GM10266 (cell line): Measurements from ENCODE around the gene GLT1D1.
A peak's percentile ranks its signal among the peaks of the same experiment; 100 is the strongest.

Experiments used
- DNase-seq: peaks from one replicate; pipeline ENCODE4 v3.0.0; 2012; ENCODE audit errors: extremely low spot score
- TF ChIP-seq, protein P1 (sequence below): IDR thresholded peaks from 2 replicates; pipeline ENCODE4 v1.5.1; 2012; ENCODE audit warnings: mild to moderate bottlenecking, low read depth; ENCODE audit not compliant: control insufficient read depth, insufficient read depth; ENCODE audit errors: missing control alignments

GLT1D1 gene

DNA sequence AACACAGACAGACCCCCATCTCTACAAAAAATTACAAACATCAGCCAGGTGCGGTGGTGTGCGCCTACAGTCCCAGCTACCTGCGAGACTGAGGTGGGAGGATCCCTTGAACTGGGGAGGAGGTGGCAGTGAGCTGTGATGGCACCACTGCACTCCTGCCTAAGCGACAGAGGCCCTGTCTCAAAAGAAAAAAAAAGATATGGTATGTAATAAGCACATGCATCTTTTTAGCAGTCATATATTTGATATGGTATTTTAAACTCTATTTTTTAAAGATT, 36.7 kb upstream of the GLT1D1 start:
- TF ChIP-seq, protein P1, sequence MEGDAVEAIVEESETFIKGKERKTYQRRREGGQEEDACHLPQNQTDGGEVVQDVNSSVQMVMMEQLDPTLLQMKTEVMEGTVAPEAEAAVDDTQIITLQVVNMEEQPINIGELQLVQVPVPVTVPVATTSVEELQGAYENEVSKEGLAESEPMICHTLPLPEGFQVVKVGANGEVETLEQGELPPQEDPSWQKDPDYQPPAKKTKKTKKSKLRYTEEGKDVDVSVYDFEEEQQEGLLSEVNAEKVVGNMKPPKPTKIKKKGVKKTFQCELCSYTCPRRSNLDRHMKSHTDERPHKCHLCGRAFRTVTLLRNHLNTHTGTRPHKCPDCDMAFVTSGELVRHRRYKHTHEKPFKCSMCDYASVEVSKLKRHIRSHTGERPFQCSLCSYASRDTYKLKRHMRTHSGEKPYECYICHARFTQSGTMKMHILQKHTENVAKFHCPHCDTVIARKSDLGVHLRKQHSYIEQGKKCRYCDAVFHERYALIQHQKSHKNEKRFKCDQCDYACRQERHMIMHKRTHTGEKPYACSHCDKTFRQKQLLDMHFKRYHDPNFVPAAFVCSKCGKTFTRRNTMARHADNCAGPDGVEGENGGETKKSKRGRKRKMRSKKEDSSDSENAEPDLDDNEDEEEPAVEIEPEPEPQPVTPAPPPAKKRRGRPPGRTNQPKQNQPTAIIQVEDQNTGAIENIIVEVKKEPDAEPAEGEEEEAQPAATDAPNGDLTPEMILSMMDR: no peak
- no peak for DNase-seq

- TF ChIP-seq, protein P1: no peak
- peak; percentile 61 for DNase-seq
These were observed 35.9 kb upstream of the GLT1D1 start for GRCh38 chr12:128817111-128818015.

GRCh38 chr12:128818065-128819022, 34.9 kb upstream of the GLT1D1 start:
- DNase-seq: no peak
- TF ChIP-seq, protein P1: no peak

- TF ChIP-seq, protein P1: no peak
- DNase-seq: no peak
These were observed 33.8 kb upstream of the GLT1D1 start for GRCh38 chr12:128819293-128820144.

DNA sequence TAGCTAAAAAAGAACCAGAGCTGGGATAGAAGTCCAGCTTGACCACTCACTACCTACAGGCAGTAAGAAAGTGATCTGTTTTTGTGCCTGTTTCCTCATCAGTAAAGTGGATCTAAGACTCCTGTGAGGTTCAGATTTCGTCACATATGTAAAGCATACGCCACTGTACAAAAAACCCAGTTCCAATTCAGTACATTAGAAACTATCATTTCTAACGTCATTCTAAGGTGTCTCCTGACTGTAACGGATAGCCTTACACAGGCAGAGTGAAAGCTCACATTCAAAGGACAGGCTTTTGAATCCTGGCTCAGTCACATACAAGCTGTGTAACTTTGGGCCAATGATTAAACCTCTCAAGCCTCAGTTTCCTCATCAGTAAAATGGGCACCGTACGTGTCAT, 33.0 kb upstream of the GLT1D1 start:
- TF ChIP-seq, protein P1: no peak
- DNase-seq: no peak

DNA sequence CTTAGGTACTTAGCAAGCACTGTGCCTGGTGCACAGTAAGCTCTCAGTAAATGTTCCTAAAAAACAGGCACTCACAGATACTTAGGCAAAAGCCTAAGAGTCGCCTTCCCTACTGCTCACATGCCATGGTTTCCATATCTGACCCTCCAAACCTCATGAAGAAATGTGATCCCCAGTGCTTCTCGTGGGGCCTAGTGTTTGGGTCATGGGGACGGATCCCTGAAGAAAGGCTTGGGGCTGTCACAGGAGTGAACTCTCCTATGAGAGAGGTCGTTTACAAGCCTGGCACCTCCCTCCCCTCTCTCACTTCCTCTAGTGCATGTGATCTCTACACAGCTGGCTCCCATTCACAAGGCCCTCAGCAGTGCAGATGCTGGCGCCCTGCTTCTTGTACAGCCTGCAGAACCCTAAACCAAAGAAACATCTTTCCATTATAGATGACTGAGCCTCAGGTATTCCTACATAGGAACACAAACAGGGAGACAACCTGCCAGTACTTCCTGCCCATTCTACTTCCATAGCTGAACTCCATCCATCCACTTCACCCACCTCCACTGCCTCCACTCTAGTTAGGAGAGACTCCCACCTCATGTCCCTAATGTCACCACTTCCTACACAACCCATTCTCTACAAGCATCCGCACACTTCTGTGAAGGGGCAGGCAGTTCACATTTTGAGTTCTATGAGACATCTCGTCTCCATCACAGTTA, 32.4 kb upstream of the GLT1D1 start:
- peak; percentile 84 for DNase-seq
- TF ChIP-seq, protein P1: no peak
